DOHH2 (cell line): ENCODE results near the gene DPAGT1.

Experiments used
- H3F3A ChIP-seq: fragments of 200-600 bp; sonication (generic), shearing (Covaris generic); 2 replicates; pipeline ENCODE4 v1.6.0; 2016; ENCODE audit warnings: antibody characterized with exemption, mild to moderate bottlenecking; ENCODE audit not compliant: control insufficient read depth, insufficient read depth
- H3K27ac ChIP-seq: fragments of 200-600 bp; sonication (generic); 2 replicates; pipeline ENCODE4 v1.5.1; 2014; ENCODE audit warnings: low read depth, mild to moderate bottlenecking, low read length, moderate library complexity
- H3K27me3 ChIP-seq: fragments of 200-600 bp; sonication (generic); 2 replicates; pipeline ENCODE4 v1.6.1; 2014; ENCODE audit warnings: mild to moderate bottlenecking, low read length, mixed read lengths; ENCODE audit not compliant: control insufficient read depth
- H3K36me3 ChIP-seq: fragments of 200-600 bp; sonication (generic); 2 replicates; pipeline ENCODE4 v1.6.1; 2014; ENCODE audit warnings: mild to moderate bottlenecking, low read length, moderate library complexity, mixed read lengths; ENCODE audit not compliant: control insufficient read depth
- H3K4me1 ChIP-seq: fragments of 200-600 bp; sonication (generic); 2 replicates; pipeline ENCODE4 v1.6.1; 2014; ENCODE audit warnings: mild to moderate bottlenecking, low read length, mixed read lengths; ENCODE audit not compliant: control insufficient read depth
- H3K4me2 ChIP-seq: fragments of 200-600 bp; sonication (generic); 2 replicates; pipeline ENCODE4 v1.6.0; 2014; ENCODE audit warnings: mild to moderate bottlenecking, low read length, moderate library complexity
- H3K4me3 ChIP-seq: fragments of 200-600 bp; sonication (generic); 2 replicates; pipeline ENCODE4 v1.5.1; 2014; ENCODE audit warnings: mild to moderate bottlenecking, low read length, mixed read lengths
- H3K79me2 ChIP-seq: fragments of 200-600 bp; sonication (generic); 2 replicates; pipeline ENCODE4 v1.6.1; 2014; ENCODE audit warnings: mild to moderate bottlenecking, low read length, mixed read lengths; ENCODE audit not compliant: control insufficient read depth
- H3K9me2 ChIP-seq: fragments of 200-600 bp; sonication (generic); replicated peaks from 2 replicates; pipeline ENCODE4 v1.6.1; 2014; ENCODE audit warnings: mild to moderate bottlenecking, low read length, mixed read lengths; ENCODE audit not compliant: control insufficient read depth
- H3K9me3 ChIP-seq: fragments of 200-600 bp; sonication (generic); 2 replicates; pipeline ENCODE4 v1.6.1; 2014; ENCODE audit warnings: antibody characterized with exemption, low read length, mixed read lengths; ENCODE audit not compliant: control insufficient read depth, insufficient read depth
- H4K20me1 ChIP-seq: fragments of 200-600 bp; sonication (generic); 2 replicates; pipeline ENCODE4 v1.6.0; 2014; ENCODE audit warnings: low read depth, mild to moderate bottlenecking, antibody characterized with exemption, low read length, moderate library complexity; ENCODE audit not compliant: control insufficient read depth, insufficient read depth
- CTCF ChIP-seq: fragments of 200-600 bp; sonication (generic); IDR thresholded peaks from one replicate; pipeline ENCODE4 v1.5.1; 2014; ENCODE audit warnings: antibody characterized with exemption, mild to moderate bottlenecking, low read depth, low read length; ENCODE audit not compliant: poor library complexity, severe bottlenecking
- EZH2phosphoT487 ChIP-seq: fragments of 200-600 bp; sonication (generic); IDR thresholded peaks from 2 replicates; pipeline ENCODE4 v1.6.1; 2017; ENCODE audit warnings: borderline replicate concordance, mild to moderate bottlenecking, antibody characterized with exemption, low read length, moderate library complexity, mixed read lengths

DPAGT1 gene

GRCh38 chr11:119118227-119118626 lies 16.6 kb upstream of the DPAGT1 start:
- TF ChIP-seq EZH2phosphoT487 (no peak), CTCF (no peak)
- Histone ChIP-seq H3K79me2 (peaks cover 18% of the 10 kb centered on the region), H3F3A (peaks cover 12% of the 10 kb centered on the region), H3K27me3 (no peaks in the 10 kb centered on the region), H3K27ac (no peak overlapping the region), H4K20me1 (no peaks in the 10 kb centered on the region), H3K9me3 (no peaks in the 10 kb centered on the region), H3K36me3 (peaks cover 31% of the 10 kb centered on the region), H3K4me3 (no peak overlapping the region), H3K4me2 (no peak overlapping the region), H3K4me1 (peaks cover 18% of the 10 kb centered on the region), H3K9me2 (no peaks in the 10 kb centered on the region)

GRCh38 chr11:119117004-119117706 lies 15.5 kb upstream of the DPAGT1 start:
- H3K27me3 ChIP-seq: no peaks in the 10 kb centered on the region
- H3K4me3 ChIP-seq: no peak overlapping the region

GRCh38 chr11:119116601-119117000 lies 14.9 kb upstream of the DPAGT1 start:
- H3F3A ChIP-seq: peaks cover 12% of the 10 kb centered on the region
- TF ChIP-seq EZH2phosphoT487 (no peak), CTCF (no peak)
- H3K79me2 ChIP-seq: peaks cover 2% of the 10 kb centered on the region
- H3K27me3 ChIP-seq: no peaks in the 10 kb centered on the region
- H3K36me3 ChIP-seq: peaks cover 47% of the 10 kb centered on the region
- H3K4me2 ChIP-seq: no peak overlapping the region
- H3K9me3 ChIP-seq: no peaks in the 10 kb centered on the region
- no peaks in the 10 kb centered on the region for H4K20me1 ChIP-seq
- no peaks in the 10 kb centered on the region for H3K9me2 ChIP-seq
- H3K4me1 ChIP-seq: peaks cover 10% of the 10 kb centered on the region
- H3K27ac ChIP-seq: no peak overlapping the region
- no peak overlapping the region for H3K4me3 ChIP-seq

More at GRCh38 chr11:119117004-119117706, 15.5 kb upstream of the DPAGT1 start:
- H3K4me2 ChIP-seq: no peak overlapping the region
- H3K4me1 ChIP-seq: peaks cover 11% of the 10 kb centered on the region
- peaks cover 12% of the 10 kb centered on the region for H3F3A ChIP-seq
- H3K79me2 ChIP-seq: peaks cover 7% of the 10 kb centered on the region
- TF ChIP-seq EZH2phosphoT487 (no peak), CTCF (no peak)
- H3K9me3 ChIP-seq: no peaks in the 10 kb centered on the region
- H3K36me3 ChIP-seq: peaks cover 41% of the 10 kb centered on the region
- H3K9me2 ChIP-seq: no peaks in the 10 kb centered on the region
- no peak overlapping the region for H3K27ac ChIP-seq
- H4K20me1 ChIP-seq: no peaks in the 10 kb centered on the region
